ENCODE data around the gene C2CD4D.

Gene C2CD4D

GRCh38 chr1:151806170-151806569, 33.5 kb downstream of the C2CD4D start:
- H3K4me3 ChIP-seq (ENCODE audit: low read length) = no peak overlapping the region
- TF ChIP-seq, protein P1, sequence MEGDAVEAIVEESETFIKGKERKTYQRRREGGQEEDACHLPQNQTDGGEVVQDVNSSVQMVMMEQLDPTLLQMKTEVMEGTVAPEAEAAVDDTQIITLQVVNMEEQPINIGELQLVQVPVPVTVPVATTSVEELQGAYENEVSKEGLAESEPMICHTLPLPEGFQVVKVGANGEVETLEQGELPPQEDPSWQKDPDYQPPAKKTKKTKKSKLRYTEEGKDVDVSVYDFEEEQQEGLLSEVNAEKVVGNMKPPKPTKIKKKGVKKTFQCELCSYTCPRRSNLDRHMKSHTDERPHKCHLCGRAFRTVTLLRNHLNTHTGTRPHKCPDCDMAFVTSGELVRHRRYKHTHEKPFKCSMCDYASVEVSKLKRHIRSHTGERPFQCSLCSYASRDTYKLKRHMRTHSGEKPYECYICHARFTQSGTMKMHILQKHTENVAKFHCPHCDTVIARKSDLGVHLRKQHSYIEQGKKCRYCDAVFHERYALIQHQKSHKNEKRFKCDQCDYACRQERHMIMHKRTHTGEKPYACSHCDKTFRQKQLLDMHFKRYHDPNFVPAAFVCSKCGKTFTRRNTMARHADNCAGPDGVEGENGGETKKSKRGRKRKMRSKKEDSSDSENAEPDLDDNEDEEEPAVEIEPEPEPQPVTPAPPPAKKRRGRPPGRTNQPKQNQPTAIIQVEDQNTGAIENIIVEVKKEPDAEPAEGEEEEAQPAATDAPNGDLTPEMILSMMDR (conservative IDR thresholded peaks at IDR 0.05; ENCODE audit: low read depth, low read length) = no peak
- DNase-seq (ENCODE audit: low read depth) = no peak

DNA sequence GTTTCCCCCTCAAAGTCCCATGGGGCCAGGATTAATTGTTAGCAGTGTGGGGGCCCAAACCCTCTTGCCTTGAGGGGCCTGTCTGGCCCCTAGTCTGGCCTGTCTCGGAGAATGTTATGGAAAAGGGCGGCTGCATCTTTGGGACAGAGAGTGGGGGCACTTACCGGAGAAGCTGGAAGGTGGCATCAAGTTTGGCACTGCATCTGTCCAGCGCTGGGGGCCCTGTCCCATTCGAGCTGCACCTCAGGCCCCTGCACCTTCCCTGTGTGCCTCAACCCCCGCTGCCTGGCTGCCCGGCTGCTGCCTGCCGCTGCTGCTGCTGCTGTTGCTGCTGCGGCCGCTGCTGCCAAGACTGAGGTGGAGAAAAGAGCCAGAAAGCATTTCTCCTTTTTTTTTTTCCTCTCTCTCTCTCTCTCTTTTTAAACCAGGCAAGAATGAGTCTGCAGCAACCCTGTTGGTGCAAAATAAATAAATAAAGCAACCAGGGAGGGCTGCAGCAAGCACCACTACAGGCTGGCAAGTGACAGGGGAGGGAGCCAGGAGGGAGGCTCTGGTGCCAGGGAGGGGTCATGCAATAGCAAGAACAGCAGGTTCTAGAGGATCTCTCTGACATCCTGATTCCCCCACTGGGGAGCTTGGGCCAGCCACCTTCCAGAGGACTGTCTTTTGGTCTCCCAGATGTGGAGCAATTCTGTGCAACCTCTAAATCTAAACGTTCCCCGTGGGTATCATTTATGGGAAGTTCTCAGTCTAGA, 34.4 kb downstream of the C2CD4D start, which contains the start of gene LINGO4:
TSS of gene LINGO4 (minus strand) at position 354 of the 755 bp plus-strand sequence. CDS start 2,715 bp downstream, outside the sequence.
- no peak within 1 kb of the TSS for H3K4me3 ChIP-seq (ENCODE audit: low read length)
- TF ChIP-seq, protein P1 (conservative IDR thresholded peaks at IDR 0.05; ENCODE audit: low read depth, low read length) = no peak
- DNase-seq (ENCODE audit: low read depth) = no peak

DNA sequence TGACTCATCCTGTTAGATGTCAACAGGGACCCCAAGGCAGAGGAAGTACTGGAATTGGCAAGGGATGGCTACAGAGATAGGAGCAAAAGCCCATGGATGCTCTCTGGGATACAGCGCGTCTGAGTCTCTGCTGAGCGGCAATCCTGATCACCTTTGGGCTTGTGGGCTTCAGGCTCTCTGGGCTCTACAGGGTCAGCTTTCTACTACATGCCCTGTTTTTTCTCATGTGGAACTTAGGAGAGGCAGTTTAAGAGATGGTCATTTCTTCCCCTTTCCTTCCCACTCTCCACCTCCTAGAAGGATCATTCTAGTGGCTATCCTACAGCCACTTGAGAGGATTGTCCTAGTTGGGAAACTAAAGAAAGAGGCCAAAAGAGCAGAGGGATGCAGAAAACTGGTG, 35.7 kb downstream of the C2CD4D start:
- H3K4me3 ChIP-seq (ENCODE audit: low read length) = no peak overlapping the region
- TF ChIP-seq, protein P1 (conservative IDR thresholded peaks at IDR 0.05; ENCODE audit: low read depth, low read length) = no peak
- no peak for DNase-seq (ENCODE audit: low read depth)

- DNase-seq (ENCODE audit: low read depth) = no peak
- no peak overlapping the region for H3K4me3 ChIP-seq (ENCODE audit: low read length)
- TF ChIP-seq, protein P1 (conservative IDR thresholded peaks at IDR 0.05; ENCODE audit: low read depth, low read length) = no peak
These were observed 36.5 kb downstream of the C2CD4D start for GRCh38 chr1:151803164-151803563.

- no peak overlapping the region for H3K4me3 ChIP-seq (ENCODE audit: low read length)
- DNase-seq (ENCODE audit: low read depth) = no peak
- TF ChIP-seq, protein P1 (conservative IDR thresholded peaks at IDR 0.05; ENCODE audit: low read depth, low read length) = no peak
These were observed 37.2 kb downstream of the C2CD4D start for GRCh38 chr1:151802372-151802771.

GRCh38 chr1:151801846-151802245, 37.8 kb downstream of the C2CD4D start:
- TF ChIP-seq, protein P1 (conservative IDR thresholded peaks at IDR 0.05; ENCODE audit: low read depth, low read length) = no peak
- no peak for DNase-seq (ENCODE audit: low read depth)
- H3K4me3 ChIP-seq (ENCODE audit: low read length) = no peak overlapping the region

- no peak for DNase-seq (ENCODE audit: low read depth)
- no peak overlapping the region for H3K4me3 ChIP-seq (ENCODE audit: low read length)
- TF ChIP-seq, protein P1 (conservative IDR thresholded peaks at IDR 0.05; ENCODE audit: low read depth, low read length) = no peak
These were observed 38.3 kb downstream of the C2CD4D start for GRCh38 chr1:151801310-151801820.

All from retinal pigment epithelial cell (primary cell).